AG08396 (cell line): ENCODE measurements around the gene CERS4.
"Not testable (repeated sequence)": the region's sequence is repeated elsewhere in the genome, so short reads cannot be mapped to it uniquely, and the experiment has no call there.

ENCODE experiments used
- DNase-seq: peaks from one replicate; pipeline ENCODE4 v3.0.0; 2012; ENCODE audit warnings: low spot score, mixed read lengths

The CERS4 gene

DNA sequence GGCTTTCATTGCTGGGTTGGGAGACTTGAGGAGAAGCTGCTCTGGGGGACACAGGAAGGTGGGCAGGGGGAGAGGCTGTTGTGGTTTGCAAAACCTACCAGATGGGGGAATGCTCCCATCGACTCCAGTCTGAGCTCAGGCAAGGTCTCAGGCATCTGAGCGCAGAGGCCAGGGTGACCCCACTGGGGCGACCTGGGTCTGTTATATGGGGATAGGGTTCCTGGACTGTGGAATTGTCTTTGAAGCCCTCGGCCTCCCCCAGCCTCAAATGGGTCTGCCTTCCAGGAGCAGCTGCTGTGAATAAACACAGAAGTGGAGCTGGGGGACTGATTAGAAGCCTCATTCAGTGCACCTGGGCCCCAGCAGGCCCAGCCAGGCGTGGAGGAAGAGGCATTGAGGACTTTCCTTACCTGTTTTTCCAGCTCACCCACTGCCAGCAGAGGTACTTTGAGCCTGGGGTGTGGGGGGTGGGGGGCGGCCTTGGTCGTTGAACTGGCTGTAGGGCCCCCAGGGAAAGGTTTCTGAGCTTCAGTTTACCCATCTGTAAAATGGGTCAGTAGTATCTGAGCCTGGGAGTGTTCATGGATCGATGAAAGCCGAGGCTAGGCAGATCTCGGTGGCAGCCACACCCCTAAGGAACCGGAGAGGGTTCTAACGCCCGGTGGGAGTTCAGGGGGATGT, 1.4 kb downstream of the CERS4 start:
- no peak for DNase-seq

DNA sequence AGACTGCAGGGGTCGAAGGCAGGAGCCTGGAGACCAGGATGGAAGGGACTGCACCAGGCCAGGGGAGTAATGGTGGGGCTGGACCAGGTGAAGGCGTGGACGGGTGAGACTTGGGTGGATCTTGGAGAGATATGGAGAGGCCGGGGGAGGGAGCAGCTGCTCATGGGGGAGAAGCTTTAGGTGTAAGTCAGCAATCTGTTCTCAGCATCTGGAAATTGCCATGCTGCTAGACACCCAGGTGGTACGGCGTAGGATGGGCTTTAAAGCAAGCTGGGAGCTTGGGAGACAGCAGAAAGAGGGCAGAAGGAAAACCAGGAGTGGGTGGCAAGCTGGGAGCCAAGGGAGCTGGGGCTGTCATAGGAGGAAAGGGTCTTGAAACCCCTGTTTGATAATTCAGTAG, 3.0 kb downstream of the CERS4 start:
- no peak for DNase-seq

DNA sequence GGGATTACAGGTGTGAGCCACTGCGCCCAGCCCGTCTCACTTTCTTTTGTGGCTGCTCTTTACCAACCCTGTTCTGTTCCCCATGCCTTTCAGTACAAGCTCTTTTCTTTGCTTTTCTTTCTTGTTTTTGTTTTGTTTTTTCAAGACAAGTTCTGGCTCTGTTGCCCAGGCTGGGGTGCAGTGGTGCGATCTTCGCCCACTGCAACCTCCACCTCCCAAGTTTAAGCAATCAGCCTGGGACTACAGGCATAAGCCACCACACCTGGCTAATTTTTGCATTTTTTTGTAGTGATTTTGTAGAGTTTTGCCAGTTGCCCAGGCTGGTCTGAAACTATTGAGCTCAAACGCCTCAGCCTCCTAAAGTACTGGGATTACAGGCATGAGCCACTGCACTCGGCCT, 3.7 kb downstream of the CERS4 start:
- no peak for DNase-seq

DNA sequence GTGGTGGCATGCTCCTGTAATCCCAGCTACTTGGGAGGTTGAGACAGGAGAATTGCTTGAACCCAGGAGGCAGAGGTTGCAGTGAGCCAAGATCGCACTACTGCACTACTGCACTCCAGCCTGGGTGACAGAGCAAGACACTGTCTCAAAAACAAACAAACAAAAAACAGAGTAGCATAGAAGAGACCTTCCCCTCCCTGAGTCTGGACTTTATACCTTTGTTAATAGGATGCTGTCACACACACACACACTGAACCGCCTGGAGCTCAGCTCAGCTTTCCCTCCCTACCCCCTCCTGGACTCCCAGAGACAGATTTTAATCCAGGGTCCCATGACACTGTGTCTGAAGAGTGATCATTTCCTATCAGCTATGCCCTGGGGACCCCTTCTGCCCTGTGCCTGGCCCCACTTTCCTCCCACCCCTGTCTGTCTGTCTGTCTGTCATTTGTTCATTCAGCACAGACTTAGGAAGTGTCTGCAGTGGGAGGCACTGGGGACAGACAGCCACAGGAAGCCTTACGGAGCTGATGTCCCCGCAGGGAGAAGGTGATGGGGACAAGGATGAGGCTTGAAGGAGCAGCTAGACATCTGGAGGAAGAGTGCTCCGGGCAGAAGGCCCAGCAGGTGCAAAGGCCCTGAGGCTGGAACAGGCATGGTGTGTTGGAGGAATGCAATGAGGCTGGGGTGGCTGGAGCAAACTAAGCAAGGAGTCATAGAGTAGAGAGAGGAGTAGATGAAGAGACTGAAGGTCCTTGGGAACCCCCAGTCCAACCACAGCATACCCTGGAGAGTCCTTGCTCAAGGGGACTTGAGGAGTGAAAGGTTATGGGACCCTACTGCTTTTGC, 4.9 kb downstream of the CERS4 start:
- DNase-seq, result no peak

DNA sequence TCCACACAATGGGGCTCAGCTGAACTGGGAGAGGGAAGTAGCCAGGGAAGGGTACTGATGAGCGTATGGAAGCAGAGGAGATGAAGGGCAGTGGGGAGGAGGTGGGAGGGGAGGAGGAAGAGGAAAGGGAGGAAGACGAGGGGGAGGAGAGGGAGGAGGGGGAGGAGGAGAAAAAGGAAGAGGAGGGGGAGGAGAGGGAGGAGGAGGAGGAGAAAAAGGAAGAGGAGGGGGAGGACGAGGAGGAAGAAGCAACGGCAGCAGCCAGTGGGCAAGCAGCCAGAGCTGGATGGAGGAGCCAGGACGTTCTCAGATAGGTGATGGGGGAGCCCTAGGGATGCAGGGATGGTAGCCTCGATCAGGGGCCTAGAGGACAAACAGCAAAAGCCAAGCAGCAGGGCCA, 5.6 kb downstream of the CERS4 start:
- DNase-seq, result no peak

DNA sequence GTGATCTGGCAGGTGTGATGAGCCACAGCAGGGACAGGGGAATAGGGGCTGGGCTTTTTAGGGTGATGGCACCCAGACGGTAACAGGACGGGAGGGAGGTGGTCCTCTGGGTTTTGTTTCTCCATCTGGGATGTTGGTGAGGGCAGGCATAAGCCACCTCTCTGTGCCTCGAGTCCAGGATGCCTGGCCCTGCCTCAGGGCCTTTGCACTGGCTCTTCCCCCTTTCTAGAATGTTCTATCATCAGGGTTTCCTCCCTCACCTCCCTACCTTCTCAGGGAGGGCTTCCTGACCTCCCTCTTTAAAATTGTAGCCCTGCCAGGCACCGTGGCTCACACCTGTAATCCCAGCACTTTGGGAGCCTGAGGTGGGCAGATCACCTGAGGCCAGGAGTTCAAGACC, 6.6 kb downstream of the CERS4 start:
- DNase-seq, result no peak

DNA sequence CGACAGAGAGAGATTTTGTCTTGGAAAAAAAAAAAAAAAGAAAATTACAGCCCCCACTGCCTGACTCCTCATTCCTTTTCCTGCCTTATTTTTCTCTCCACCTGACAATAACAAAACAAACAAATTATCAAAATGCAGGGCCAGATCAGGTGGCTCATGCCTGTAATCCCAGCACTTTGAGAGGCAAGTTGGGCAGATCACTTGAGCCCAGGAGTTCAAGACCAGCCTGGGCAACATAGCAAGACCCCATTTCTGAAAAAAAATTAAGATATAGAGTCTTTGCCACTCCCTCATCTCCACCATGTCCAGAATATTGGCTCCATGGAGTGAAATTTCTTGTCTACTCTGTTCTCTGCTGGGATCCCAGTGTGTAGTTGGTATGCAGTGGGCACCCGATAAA, 7.2 kb downstream of the CERS4 start:
- DNase-seq, result no peak

DNA sequence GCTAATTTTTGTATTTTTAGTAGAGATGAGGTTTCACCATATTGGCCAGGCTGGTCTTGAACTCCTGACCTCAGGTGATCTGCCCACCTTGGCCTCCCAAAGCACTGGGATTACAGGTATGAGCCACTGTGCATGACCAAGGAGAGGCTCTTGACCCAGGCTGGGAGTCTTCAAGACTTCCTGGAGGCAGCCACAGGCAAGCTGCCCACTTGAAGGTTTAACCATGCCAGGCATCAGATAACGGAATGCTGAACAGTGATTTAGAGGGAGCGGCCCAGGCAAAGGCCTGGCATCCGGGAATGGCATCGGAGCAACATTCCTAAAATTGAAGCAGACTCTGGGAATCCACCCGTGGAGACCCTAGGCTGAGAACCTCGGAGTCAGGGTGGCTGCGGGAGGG, 9.0 kb downstream of the CERS4 start:
- not testable (repeated sequence) for DNase-seq

DNA sequence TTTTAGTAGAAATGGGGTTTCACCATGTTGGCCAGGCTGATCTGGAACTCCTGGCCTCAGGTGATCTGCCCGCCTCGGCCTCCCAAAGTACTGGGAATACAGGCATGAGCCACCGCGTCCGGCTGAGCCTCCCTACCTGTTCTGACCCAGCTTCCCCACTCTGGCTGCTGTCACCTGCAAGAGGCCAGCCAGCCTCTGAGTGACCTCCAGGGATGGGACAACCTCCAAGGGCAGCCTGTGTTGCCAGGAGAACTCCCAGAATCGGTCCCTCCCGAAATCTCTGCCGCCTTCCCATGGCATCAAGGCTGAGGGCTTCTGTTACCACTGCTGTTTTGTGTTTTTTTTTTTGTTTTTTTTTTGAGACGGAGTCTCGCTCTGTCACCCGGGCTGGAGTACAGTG, 11.3 kb downstream of the CERS4 start:
- no peak for DNase-seq

DNA sequence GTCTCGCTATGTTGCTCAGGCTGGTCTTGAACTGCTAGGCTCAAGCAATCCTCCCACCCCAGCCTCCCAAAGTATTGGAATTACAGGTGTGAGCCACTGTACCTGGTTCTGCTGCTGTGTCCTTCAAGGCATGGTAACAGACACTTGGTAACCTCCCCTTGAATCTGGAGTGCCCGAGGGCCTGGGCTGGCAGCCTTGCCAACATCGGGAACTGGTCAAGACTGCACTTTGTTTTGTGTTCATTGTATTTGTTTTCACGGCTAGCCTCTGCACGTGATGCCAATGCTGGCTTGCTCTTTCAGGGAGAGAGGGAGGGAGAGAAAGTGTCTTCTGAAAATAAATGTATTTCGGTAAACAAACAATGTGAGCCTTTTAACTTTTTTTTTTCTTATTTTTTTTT, 12.0 kb downstream of the CERS4 start:
- DNase-seq, result no peak

DNA sequence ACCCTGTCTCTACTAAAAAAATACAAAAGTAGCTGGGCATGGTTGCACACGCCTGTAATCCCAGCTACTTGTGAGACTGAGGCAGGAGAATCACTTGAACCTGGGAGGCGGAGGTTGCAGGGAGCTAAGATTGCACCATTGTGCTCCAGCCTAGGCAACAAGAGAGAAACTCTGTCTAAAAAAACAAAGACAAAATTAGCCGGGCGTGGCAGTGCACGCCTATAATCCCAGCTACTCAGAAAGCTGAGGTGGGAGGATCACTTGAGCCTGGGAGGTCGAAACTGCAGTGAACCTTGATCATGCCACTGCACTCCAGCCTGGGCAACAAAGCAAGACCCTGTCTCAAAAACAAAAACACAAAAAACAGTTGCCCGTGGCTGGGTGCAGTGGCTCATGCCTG, 14.3 kb downstream of the CERS4 start:
- DNase-seq, result not testable (repeated sequence)

DNA sequence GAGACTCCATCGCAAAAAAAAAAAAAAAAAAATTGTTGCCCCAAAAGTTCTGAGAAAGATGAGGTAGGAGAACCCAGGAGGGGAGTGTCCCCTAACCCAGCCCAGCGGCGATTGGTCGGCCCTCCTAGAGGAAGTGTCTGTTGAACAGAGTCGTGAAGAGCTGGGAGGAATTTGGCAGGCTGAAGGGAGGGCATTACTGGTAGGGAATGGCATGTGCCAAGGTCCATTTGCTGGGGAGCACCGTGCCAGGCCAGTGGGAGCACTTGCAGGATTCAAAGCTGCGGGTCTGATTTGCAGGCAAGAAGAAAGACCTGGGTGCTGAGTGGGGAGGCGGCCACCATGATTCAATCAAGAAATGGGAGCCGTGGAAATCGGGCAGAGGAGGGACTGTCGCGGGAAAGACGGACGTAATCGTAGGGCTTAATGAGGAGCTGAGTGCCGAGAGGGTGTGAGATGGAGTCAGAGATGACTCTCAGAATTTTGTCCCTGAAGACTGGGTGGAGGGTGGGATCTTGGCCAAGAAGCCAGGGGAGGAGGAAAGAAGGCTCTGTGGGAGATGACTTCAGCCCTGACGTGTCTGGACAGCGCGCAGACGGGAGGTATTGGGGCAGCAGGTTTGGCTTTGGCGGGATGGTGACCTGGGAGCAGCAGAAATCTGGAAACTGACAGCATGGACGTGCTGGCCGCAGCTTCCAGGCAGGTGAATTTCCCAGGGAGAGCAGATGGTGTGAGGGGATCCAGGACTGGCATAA, 15.4 kb downstream of the CERS4 start:
- DNase-seq, result no peak

DNA sequence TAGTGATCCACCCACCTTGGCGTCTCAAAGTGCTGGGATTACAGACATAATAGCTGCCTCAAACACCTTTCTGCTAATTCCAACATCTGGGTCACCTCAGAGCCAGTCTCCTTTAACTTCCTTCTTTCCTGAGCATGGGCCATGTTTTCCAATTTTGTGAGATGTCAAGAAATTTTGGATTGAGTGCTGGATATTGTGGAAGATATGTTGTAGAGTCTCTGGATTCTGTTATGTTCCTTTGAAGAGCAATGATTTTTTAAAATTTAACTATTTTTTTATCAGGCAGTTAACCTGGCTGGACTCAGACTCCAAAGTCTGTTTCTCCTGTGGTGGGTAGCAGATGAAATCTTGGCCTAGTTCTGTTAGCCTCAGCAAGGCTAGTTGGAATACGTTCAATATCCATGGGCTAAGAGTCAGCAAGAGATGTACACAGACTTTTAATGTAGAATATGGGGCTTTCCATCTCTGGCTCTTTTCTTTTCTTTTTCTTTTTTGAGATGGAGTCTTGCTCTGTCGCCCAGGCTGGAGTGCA, 22.0 kb downstream of the CERS4 start:
- DNase-seq, result no peak

DNA sequence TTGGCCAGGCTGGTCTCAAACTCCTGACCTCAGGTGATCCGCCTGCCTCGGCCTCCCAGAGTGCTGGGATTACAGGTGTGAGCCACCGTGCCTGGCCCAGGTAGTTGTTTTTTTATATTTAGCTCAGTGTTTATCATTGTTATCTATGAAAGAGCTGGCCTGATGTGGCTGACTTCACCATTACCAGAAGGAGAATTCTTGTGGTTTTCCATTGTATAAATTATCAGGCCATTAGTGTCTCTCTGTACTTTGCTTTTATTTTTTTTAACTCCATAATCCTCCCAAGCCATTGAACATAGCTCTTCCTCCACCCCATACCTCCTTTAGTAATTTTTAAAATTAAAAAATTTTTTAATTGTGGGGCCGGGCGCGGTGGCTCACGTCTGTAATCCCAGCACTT, 24.2 kb downstream of the CERS4 start:
- DNase-seq, result no peak

DNA sequence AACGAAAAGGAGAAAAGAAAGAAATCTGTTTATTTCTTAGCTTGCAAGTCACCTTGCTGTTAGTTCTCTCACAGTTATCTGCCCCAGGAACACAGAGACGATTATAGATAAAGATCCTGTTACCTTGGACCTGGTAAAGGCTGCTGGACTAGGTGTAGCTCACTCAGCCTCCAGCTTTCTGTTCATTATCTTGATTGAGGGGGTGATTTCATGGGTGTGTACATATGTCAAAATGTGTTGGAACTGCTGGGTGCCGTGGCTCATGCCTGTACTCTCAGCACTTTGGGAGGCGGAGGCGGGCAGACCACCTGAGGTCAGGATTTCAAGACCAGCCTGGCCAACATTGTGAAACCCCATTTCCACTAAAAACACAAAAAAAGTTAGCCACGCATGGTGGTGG, 27.9 kb downstream of the CERS4 start:
- DNase-seq, result no peak

DNA sequence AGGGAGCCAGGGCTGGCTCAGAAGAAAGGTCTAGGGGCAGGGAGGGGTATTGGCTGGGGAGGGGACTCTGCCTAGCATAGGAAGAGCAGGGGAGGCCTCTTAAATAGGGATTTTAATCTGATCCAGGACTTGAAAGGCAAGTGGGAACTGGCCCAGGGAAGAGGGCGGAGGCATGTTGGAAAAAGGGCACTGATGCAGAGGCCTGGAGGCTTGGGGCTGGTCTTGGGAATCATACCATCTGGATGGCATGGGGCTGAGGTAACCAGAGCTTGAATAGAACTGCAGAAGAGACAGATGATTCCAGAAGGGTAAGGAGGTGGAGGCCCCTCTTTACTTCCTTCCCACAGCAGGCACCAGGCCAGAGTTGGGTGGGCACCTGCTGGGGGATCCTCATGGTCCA, 29.1 kb downstream of the CERS4 start:
- no peak for DNase-seq

DNA sequence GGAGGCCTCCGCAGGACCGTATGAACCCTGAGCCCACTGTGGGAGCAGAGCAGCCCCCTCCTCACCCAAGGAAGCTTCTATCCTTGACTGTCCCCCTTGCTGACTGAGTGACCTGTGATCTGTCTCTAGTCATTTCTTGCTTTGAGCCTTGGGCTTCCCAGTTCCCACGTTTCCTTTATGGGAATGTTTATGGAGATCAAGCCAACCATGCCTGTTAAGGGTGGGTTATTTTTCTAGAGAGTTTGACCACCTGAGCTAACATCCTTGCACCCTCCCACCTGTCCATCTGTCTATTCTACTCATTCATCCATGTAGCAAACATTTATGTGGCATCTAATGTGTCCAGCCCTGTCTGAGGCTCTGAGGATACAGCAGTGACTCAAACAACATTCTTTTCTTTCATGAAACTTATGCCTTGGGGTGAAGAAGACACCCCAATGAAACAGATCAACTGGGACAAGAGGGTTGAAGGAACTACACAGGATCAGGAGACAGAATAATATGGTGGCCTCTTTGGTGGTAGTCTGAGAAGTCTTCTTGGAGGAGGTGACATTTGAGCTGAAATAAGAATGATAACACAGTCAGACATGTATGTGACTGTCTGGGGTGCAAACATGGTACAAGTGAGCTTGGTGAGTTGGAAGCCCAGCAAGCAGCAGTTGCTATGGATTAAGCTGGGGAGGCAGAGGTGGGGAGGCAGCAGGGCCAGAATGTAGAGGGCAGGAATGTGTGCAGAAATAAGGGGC, 30.5 kb downstream of the CERS4 start:
- DNase-seq, result no peak

DNA sequence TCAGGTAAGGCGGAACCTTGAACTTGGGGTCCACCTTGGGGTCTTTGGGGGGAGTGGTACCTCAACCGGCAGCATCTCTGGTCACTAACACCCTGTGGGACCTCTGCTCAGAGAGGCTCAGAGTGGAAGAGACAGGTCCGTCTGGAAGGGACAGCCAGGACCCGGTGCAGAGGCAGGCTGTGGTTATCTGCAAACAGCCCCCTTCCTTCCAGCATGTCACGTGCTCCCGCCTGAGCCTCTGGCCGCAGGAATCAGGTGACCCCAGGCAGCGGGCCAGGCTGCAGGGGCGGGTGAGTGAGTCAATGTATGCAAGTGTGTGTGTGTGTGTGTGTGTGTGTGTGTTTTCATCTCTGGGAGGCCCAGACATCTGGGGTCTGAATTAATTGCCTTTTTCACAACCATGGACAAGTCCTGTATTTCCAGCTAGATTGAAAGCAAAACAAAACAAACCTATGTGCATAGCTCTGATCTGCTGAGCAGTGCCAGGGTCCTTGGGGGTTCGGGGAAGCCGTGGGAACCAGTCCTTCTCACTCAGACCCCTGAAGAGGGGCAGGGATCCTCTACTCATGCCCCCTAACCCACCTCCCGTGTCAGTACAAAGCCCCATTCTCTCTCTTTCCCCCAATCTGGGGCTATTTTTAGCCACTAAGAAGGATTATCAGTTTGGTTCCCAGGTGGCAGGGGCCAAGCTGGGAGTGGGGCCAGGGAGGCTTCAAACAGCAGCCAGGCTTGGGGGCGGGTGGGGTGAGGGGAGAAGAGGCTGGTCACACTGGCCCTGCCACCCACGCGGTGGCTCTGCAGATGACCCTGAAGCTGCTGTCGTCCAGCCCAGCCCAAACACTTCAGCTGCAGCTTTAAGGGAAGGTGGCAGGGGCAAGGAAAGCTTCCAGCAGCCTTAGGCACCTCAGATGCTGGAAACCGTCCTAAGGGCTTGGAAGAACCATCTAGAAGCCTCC, 31.4 kb downstream of the CERS4 start:
- peak; percentile 89 for DNase-seq

DNA sequence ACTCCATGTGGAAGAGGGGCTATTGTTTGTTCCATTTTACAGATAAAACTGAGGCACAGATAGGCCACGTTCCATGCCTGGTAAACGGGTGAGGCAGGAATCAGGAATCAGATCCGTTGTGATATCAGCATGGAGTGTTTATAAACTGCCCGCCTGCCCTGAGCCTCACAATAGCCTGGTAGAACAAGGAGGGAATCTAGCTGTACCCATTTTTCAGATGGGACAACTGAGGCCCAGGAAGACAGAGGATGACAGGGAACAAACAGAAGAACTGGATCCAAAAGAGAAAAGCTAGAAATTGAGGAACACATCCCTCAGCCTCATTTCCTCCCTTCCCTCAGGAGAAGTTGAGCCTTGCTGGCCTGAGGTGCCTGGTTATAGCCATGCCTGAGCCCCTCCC, 32.5 kb downstream of the CERS4 start:
- no peak for DNase-seq

DNA sequence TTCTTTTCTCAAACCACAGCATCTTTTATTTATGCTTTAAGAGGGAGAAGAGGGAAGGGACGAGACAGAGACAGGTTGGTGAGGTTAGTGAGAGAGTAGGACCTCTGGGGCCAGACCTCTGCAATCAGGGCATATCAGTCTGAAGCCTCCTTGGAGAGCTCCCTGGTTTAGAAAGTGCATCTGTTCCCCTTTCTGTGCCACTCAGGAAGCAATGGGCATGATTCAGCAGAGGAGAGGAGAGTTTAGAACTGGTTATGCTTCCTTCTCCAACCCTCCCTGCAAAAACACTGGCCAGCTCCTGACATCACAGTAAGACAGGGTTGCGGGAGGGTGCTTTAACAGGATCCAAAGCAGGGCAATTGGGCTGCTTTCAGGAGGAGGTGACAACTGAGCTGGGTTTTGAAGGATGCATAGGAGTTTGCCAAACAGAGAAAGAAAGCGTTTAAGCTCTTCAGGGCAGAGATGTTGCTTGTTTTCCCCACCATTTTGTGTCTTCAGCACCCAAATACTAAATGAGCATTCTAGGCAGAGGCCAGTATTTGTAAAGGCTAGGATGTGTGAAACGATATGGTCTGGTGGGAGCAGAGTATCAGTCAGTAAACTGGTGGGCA, 33.1 kb downstream of the CERS4 start:
- no peak for DNase-seq
